ENCODE measurements around the gene DLG2. TPM values are rescaled to one million over a fixed set of nuclear protein-coding genes. Genes with fewer than 3 reads are reported as not detected.

DLG2 gene
- polyA plus RNA-seq, 6 donors from 2014 or later: 0.93 to 2.4 (median 1.3) TPM

- Mint-ChIP-seq H3K36me3 (no peaks in the 10 kb centered on the region), H3K4me1 (no peaks in the 10 kb centered on the region), H3K9me3 (peaks cover 0 to 2% (median 0%) of the 10 kb centered on the region in 7 donors)
These were observed 1174.9 kb downstream of the DLG2 start for GRCh38 chr11:84452211-84452610.

GRCh38 chr11:84438565-84438964 lies 1188.6 kb downstream of the DLG2 start:
- Mint-ChIP-seq H3K4me3 (no peak overlapping the region), H3K27ac (no peak overlapping the region), H3K9me3 (peaks cover 0 to 6% (median 0%) of the 10 kb centered on the region in 7 donors), H3K36me3 (no peaks in the 10 kb centered on the region), H3K27me3 (peaks cover 5 to 29% (median 5%) of the 10 kb centered on the region in 3 donors), H3K4me1 (peaks cover 0 to 9% (median 5%) of the 10 kb centered on the region in 3 donors)
- ATAC-seq (ENCODE audit: low read depth in 2 of 2) (no peak), DNase-seq (no peak)

More at GRCh38 chr11:84452211-84452610, 1174.9 kb downstream of the DLG2 start:
- ATAC-seq (ENCODE audit: low read depth in 2 of 2): no peak
- no peak overlapping the region for H3K4me3 Mint-ChIP-seq
- no peak overlapping the region for H3K27ac Mint-ChIP-seq
- H3K27me3 Mint-ChIP-seq: peaks cover 0 to 9% (median 8%) of the 10 kb centered on the region in 3 donors
- no peak for DNase-seq

GRCh38 chr11:84437071-84437980 lies 1189.8 kb downstream of the DLG2 start:
- peaks cover 5 to 29% (median 5%) of the 10 kb centered on the region in 3 donors for H3K27me3 Mint-ChIP-seq
- DNase-seq (no peak), ATAC-seq (ENCODE audit: low read depth in 2 of 2) (peak; percentile 57)
- H3K4me3 Mint-ChIP-seq: peak overlapping the region in 4 of 8 donors; percentile 7 to 69 (median 43)
- peaks cover 0 to 5% (median 0%) of the 10 kb centered on the region in 7 donors for H3K9me3 Mint-ChIP-seq
- H3K36me3 Mint-ChIP-seq: no peaks in the 10 kb centered on the region
- H3K27ac Mint-ChIP-seq: peak overlapping the region in 1 of 6 donors; percentile 42
- H3K4me1 Mint-ChIP-seq: peaks cover 0 to 9% (median 5%) of the 10 kb centered on the region in 3 donors

- ATAC-seq (ENCODE audit: low read depth in 2 of 2): no peak
- H3K27ac Mint-ChIP-seq: no peak overlapping the region
These were observed 1196.5 kb downstream of the DLG2 start for GRCh38 chr11:84430661-84431060.

GRCh38 chr11:84425673-84426072 lies 1201.5 kb downstream of the DLG2 start:
- peaks cover 0 to 6% (median 0%) of the 10 kb centered on the region in 7 donors for H3K9me3 Mint-ChIP-seq
- ATAC-seq (ENCODE audit: low read depth in 2 of 2): no peak
- no peak overlapping the region for H3K4me3 Mint-ChIP-seq
- DNase-seq: no peak
- no peaks in the 10 kb centered on the region for H3K4me1 Mint-ChIP-seq
- peaks cover 0 to 3% (median 0%) of the 10 kb centered on the region in 3 donors for H3K27me3 Mint-ChIP-seq
- H3K27ac Mint-ChIP-seq: no peak overlapping the region
- no peaks in the 10 kb centered on the region for H3K36me3 Mint-ChIP-seq

More at GRCh38 chr11:84430661-84431060, 1196.5 kb downstream of the DLG2 start:
- no peak overlapping the region for H3K4me3 Mint-ChIP-seq
- peaks cover 0 to 7% (median 0%) of the 10 kb centered on the region in 3 donors for H3K27me3 Mint-ChIP-seq
- no peak for DNase-seq
- peaks cover 0 to 2% (median 0%) of the 10 kb centered on the region in 7 donors for H3K9me3 Mint-ChIP-seq
- H3K4me1 Mint-ChIP-seq: no peaks in the 10 kb centered on the region
- no peaks in the 10 kb centered on the region for H3K36me3 Mint-ChIP-seq

- H3K4me1 Mint-ChIP-seq: no peaks in the 10 kb centered on the region
- no peaks in the 10 kb centered on the region for H3K27me3 Mint-ChIP-seq
- no peaks in the 10 kb centered on the region for H3K36me3 Mint-ChIP-seq
- DNase-seq (no peak), ATAC-seq (ENCODE audit: low read depth in 2 of 2) (no peak)
- H3K4me3 Mint-ChIP-seq: no peak overlapping the region
- peaks cover 0 to 9% (median 0%) of the 10 kb centered on the region in 7 donors for H3K9me3 Mint-ChIP-seq
- no peak overlapping the region for H3K27ac Mint-ChIP-seq
These were observed 1206.9 kb downstream of the DLG2 start for GRCh38 chr11:84420271-84420670.

- no peaks in the 10 kb centered on the region for H3K27me3 Mint-ChIP-seq
- no peaks in the 10 kb centered on the region for H3K36me3 Mint-ChIP-seq
- DNase-seq (no peak), ATAC-seq (ENCODE audit: low read depth in 2 of 2) (no peak)
- peaks cover 0 to 9% (median 0%) of the 10 kb centered on the region in 7 donors for H3K9me3 Mint-ChIP-seq
- H3K4me1 Mint-ChIP-seq: no peaks in the 10 kb centered on the region
- peak overlapping the region in 1 of 6 donors; percentile 8 for H3K27ac Mint-ChIP-seq
- H3K4me3 Mint-ChIP-seq: no peak overlapping the region
These were observed 1207.5 kb downstream of the DLG2 start for GRCh38 chr11:84419616-84420015.

- H3K27ac Mint-ChIP-seq: no peak overlapping the region
- H3K4me1 Mint-ChIP-seq: no peaks in the 10 kb centered on the region
- no peaks in the 10 kb centered on the region for H3K36me3 Mint-ChIP-seq
- ATAC-seq (ENCODE audit: low read depth in 2 of 2) (no peak), DNase-seq (no peak)
- no peak overlapping the region for H3K4me3 Mint-ChIP-seq
- H3K27me3 Mint-ChIP-seq: no peaks in the 10 kb centered on the region
- peaks cover 0 to 3% (median 0%) of the 10 kb centered on the region in 7 donors for H3K9me3 Mint-ChIP-seq
These were observed 1212.2 kb downstream of the DLG2 start for GRCh38 chr11:84414920-84415319.

- no peaks in the 10 kb centered on the region for H3K27me3 Mint-ChIP-seq
- DNase-seq (no peak), ATAC-seq (ENCODE audit: low read depth in 2 of 2) (no peak)
- H3K36me3 Mint-ChIP-seq: no peaks in the 10 kb centered on the region
- no peak overlapping the region for H3K4me3 Mint-ChIP-seq
- peaks cover 0 to 3% (median 0%) of the 10 kb centered on the region in 7 donors for H3K9me3 Mint-ChIP-seq
- H3K4me1 Mint-ChIP-seq: no peaks in the 10 kb centered on the region
- no peak overlapping the region for H3K27ac Mint-ChIP-seq
These were observed 1213.6 kb downstream of the DLG2 start for GRCh38 chr11:84413549-84413948.

GRCh38 chr11:84412862-84413261 lies 1214.3 kb downstream of the DLG2 start:
- peaks cover 0 to 3% (median 0%) of the 10 kb centered on the region in 7 donors for H3K9me3 Mint-ChIP-seq
- no peaks in the 10 kb centered on the region for H3K36me3 Mint-ChIP-seq
- ATAC-seq (ENCODE audit: low read depth in 2 of 2) (no peak), DNase-seq (no peak)
- no peak overlapping the region for H3K4me3 Mint-ChIP-seq
- no peaks in the 10 kb centered on the region for H3K27me3 Mint-ChIP-seq
- H3K4me1 Mint-ChIP-seq: no peaks in the 10 kb centered on the region
- H3K27ac Mint-ChIP-seq: no peak overlapping the region

- Mint-ChIP-seq H3K4me1 (no peaks in the 10 kb centered on the region), H3K9me3 (peaks cover 0 to 7% (median 0%) of the 10 kb centered on the region in 7 donors), H3K27ac (no peak overlapping the region), H3K36me3 (peaks cover 0 to 7% of the 10 kb centered on the region in 2 donors), H3K4me3 (no peak overlapping the region), H3K27me3 (peaks cover 0 to 4% (median 0%) of the 10 kb centered on the region in 3 donors)
- DNase-seq: no peak
- ATAC-seq (ENCODE audit: low read depth in 2 of 2): no peak
These were observed 1218.2 kb downstream of the DLG2 start for GRCh38 chr11:84408946-84409411.

- ATAC-seq (ENCODE audit: low read depth in 2 of 2) (no peak), DNase-seq (no peak)
- peaks cover 0 to 8% (median 0%) of the 10 kb centered on the region in 3 donors for H3K27me3 Mint-ChIP-seq
- H3K9me3 Mint-ChIP-seq: peaks cover 0 to 13% (median 0%) of the 10 kb centered on the region in 7 donors
- no peaks in the 10 kb centered on the region for H3K4me1 Mint-ChIP-seq
- no peak overlapping the region for H3K4me3 Mint-ChIP-seq
- H3K27ac Mint-ChIP-seq: peak overlapping the region in 1 of 6 donors; percentile 17
- H3K36me3 Mint-ChIP-seq: peaks cover 0 to 7% of the 10 kb centered on the region in 2 donors
These were observed 1220.1 kb downstream of the DLG2 start for GRCh38 chr11:84407091-84407490.

GRCh38 chr11:84398017-84398626 lies 1229.0 kb downstream of the DLG2 start:
- Mint-ChIP-seq H3K36me3 (no peaks in the 10 kb centered on the region), H3K4me1 (no peaks in the 10 kb centered on the region), H3K9me3 (no peaks in the 10 kb centered on the region), H3K27ac (no peak overlapping the region), H3K4me3 (no peak overlapping the region), H3K27me3 (no peaks in the 10 kb centered on the region)
- no peak for DNase-seq
- ATAC-seq (ENCODE audit: low read depth in 2 of 2): no peak
